ENCODE data around the gene CEP135.
"Not testable (repeated sequence)": the region's sequence is repeated elsewhere in the genome, so short reads cannot be mapped to it uniquely, and the experiment has no call there.

The CEP135 gene

GRCh38 chr4:55948726-55949481 lies at the start of gene CEP135:
Gene CEP135 (plus strand): TSS chr4:55948945. CDS start chr4:55952131, 3,186 bp downstream.
- DNase-seq (ENCODE audit: low read depth) = peak; percentile 89

GRCh38 chr4:55902677-55903076 lies 46.1 kb upstream of the CEP135 start:
- no peak for DNase-seq (ENCODE audit: low read depth)

GRCh38 chr4:55903577-55903976 lies 45.2 kb upstream of the CEP135 start:
- no peak for DNase-seq (ENCODE audit: low read depth)

GRCh38 chr4:55904576-55904975 lies 44.2 kb upstream of the CEP135 start:
- DNase-seq (ENCODE audit: low read depth) = no peak

- DNase-seq (ENCODE audit: low read depth) = no peak
Observed at GRCh38 chr4:55906323-55906722, 42.4 kb upstream of the CEP135 start.

- no peak for DNase-seq (ENCODE audit: low read depth)
Observed at GRCh38 chr4:55906989-55907388, 41.8 kb upstream of the CEP135 start.

- DNase-seq (ENCODE audit: low read depth) = no peak
Observed at GRCh38 chr4:55907469-55907868, 41.3 kb upstream of the CEP135 start.

GRCh38 chr4:55910140-55910539 lies 38.6 kb upstream of the CEP135 start:
- no peak for DNase-seq (ENCODE audit: low read depth)

- no peak for DNase-seq (ENCODE audit: low read depth)
Observed at GRCh38 chr4:55912249-55912648, 36.5 kb upstream of the CEP135 start.

- DNase-seq (ENCODE audit: low read depth) = no peak
Observed at GRCh38 chr4:55920571-55920970, 28.2 kb upstream of the CEP135 start.

GRCh38 chr4:55921093-55921492 lies 27.7 kb upstream of the CEP135 start:
- DNase-seq (ENCODE audit: low read depth) = no peak

- DNase-seq (ENCODE audit: low read depth) = no peak
Observed at GRCh38 chr4:55925241-55925640, 23.5 kb upstream of the CEP135 start.

GRCh38 chr4:55926610-55927009 lies 22.1 kb upstream of the CEP135 start:
- DNase-seq (ENCODE audit: low read depth) = no peak

- DNase-seq (ENCODE audit: low read depth) = no peak
Observed at GRCh38 chr4:55927803-55928437, 20.8 kb upstream of the CEP135 start.

GRCh38 chr4:55928846-55929245 lies 19.9 kb upstream of the CEP135 start:
- no peak for DNase-seq (ENCODE audit: low read depth)

- no peak for DNase-seq (ENCODE audit: low read depth)
Observed at GRCh38 chr4:55931043-55931442, 17.7 kb upstream of the CEP135 start.

GRCh38 chr4:55931833-55932232 lies 16.9 kb upstream of the CEP135 start:
- DNase-seq (ENCODE audit: low read depth) = no peak

- DNase-seq (ENCODE audit: low read depth) = no peak
Observed at GRCh38 chr4:55932511-55932910, 16.2 kb upstream of the CEP135 start.

GRCh38 chr4:55933611-55934010 lies 15.1 kb upstream of the CEP135 start:
- no peak for DNase-seq (ENCODE audit: low read depth)

- DNase-seq (ENCODE audit: low read depth) = not testable (repeated sequence)
Observed at GRCh38 chr4:55935907-55936306, 12.8 kb upstream of the CEP135 start.

- DNase-seq (ENCODE audit: low read depth) = no peak
Observed at GRCh38 chr4:55938481-55938880, 10.3 kb upstream of the CEP135 start.

GRCh38 chr4:55939421-55939820 lies 9.3 kb upstream of the CEP135 start:
- DNase-seq (ENCODE audit: low read depth) = no peak

GRCh38 chr4:55941881-55942396 lies 6.8 kb upstream of the CEP135 start:
- no peak for DNase-seq (ENCODE audit: low read depth)
